ENCODE results near the gene HECTD2.
"Not testable (repeated sequence)": the region's sequence is repeated elsewhere in the genome, so short reads cannot be mapped to it uniquely, and the experiment has no call there.

HECTD2 gene

DNA sequence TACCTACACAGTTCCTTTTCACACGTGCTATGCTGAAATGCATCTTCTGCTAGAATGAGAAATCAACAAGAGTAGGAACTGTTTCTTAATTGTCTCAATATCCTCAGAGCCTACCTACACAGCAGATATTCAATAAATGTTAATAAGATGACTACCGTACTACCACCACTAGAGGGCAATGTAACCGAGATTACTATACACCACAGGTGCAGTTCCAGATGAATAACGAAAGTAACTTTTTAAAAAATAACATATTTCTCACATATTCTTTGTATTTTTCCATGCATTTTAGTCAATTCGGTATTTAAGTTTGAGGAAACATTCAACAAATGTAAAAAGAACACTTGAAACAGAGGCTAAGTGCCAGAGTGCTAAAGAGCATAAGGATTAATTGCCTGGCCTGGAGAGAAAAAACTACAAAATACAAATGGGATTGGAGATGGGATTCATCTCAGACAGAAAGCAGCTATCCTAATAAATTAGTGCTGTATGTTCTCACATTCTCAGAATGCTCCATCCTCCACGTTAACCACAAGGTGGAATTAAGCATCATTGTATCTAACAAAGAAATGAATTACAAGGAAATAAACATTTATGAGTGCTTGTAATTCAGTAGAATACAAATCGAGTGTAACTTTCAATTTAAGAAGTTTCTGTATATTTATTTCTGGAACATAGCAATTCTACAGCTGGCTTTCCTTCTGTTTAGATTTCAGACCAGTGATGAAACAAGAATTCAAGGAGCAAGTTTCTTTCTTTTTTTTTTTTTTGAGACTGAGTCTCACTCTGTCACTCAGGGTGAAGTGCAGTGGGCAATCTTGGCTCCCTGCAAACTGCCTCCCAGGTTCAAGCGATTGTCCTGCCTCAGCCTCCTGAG, 20.3 kb upstream of the HECTD2 start:
- Histone ChIP-seq H2AFZ (ENCODE audit: low read depth, low read length) (peak overlapping the region; percentile 62; the same call in 1 of the 2 replicates), H3K4me1 (ENCODE audit: low read length) (peaks cover 5% of the 10 kb centered on the region), H4K20me1 (ENCODE audit: insufficient read depth, low read length) (no peaks in the 10 kb centered on the region), H3K9me3 (ENCODE audit: insufficient read depth, low read length) (no peaks in the 10 kb centered on the region), H3K27ac (ENCODE audit: low read length) (no peak overlapping the region), H3K36me3 (replicated peaks; ENCODE audit: low read depth, low read length) (no peaks in the 10 kb centered on the region), H3K27me3 (ENCODE audit: low read depth, low read length) (peaks cover 3% of the 10 kb centered on the region; the same call in 1 of the 2 replicates), H3K79me2 (ENCODE audit: low read length) (no peaks in the 10 kb centered on the region), H3K4me2 (ENCODE audit: low read length) (peak overlapping the region; percentile 65), H3K9ac (ENCODE audit: low read length) (no peak overlapping the region; the same call in 1 of the 2 replicates), H3K4me3 (ENCODE audit: low read length) (peak overlapping the region; percentile 34; the same call in 1 of the 2 replicates)
- TF ChIP-seq EZH2phosphoT487 (IDR thresholded peaks at IDR 0.05; ENCODE audit: low read depth): no peak
- TF ChIP-seq, protein P1, sequence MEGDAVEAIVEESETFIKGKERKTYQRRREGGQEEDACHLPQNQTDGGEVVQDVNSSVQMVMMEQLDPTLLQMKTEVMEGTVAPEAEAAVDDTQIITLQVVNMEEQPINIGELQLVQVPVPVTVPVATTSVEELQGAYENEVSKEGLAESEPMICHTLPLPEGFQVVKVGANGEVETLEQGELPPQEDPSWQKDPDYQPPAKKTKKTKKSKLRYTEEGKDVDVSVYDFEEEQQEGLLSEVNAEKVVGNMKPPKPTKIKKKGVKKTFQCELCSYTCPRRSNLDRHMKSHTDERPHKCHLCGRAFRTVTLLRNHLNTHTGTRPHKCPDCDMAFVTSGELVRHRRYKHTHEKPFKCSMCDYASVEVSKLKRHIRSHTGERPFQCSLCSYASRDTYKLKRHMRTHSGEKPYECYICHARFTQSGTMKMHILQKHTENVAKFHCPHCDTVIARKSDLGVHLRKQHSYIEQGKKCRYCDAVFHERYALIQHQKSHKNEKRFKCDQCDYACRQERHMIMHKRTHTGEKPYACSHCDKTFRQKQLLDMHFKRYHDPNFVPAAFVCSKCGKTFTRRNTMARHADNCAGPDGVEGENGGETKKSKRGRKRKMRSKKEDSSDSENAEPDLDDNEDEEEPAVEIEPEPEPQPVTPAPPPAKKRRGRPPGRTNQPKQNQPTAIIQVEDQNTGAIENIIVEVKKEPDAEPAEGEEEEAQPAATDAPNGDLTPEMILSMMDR (IDR thresholded peaks at IDR 0.05; ENCODE audit: low read depth, low read length): peak; percentile 52

DNA sequence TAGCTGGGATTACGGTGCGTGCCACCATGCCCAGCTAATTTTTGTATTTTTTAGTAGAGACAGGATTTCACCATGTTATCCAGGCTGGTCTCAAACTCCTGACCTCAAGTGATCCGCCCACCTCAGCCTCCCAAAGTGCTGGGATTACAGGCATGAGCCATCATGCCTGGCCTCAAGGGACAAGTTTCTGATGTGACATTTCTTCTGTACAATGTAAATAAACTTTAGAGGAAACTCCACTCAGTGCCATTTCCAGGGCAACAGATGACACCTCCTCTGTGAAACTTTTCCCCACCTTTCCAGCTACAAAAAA, 19.7 kb upstream of the HECTD2 start:
- not testable (repeated sequence) for H3K4me2 ChIP-seq (ENCODE audit: low read length); H4K20me1 ChIP-seq (ENCODE audit: insufficient read depth, low read length); H3K27ac ChIP-seq (ENCODE audit: low read length); H3K36me3 ChIP-seq (replicated peaks; ENCODE audit: low read depth, low read length); H2AFZ ChIP-seq (ENCODE audit: low read depth, low read length); H3K27me3 ChIP-seq (ENCODE audit: low read depth, low read length); H3K9me3 ChIP-seq (ENCODE audit: insufficient read depth, low read length); H3K9ac ChIP-seq (ENCODE audit: low read length); H3K79me2 ChIP-seq (ENCODE audit: low read length); H3K4me3 ChIP-seq (ENCODE audit: low read length); H3K4me1 ChIP-seq (ENCODE audit: low read length)

DNA sequence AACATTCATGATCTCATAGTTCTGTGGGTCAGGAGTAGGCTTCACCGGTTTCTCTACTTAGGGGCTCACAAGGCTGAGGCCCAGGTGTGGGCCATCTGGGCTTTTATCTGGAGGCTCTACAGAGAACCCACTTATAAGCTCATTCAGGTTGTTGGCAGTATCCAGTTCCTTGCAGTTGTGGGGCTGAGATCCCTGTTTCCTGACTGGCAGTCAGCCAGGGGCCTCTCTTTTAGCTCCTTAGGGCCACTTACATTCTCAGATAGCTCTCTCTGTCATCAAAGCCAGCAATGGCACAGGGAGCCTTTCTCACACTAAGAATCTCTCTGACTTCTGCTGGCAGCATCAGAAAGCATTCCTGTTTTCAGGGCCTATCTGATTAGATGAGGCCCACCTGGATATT, 18.2 kb upstream of the HECTD2 start:
- Histone ChIP-seq H3K9me3 (ENCODE audit: insufficient read depth, low read length) (no peaks in the 10 kb centered on the region), H2AFZ (ENCODE audit: low read depth, low read length) (no peak overlapping the region), H3K79me2 (ENCODE audit: low read length) (no peaks in the 10 kb centered on the region), H3K36me3 (replicated peaks; ENCODE audit: low read depth, low read length) (no peaks in the 10 kb centered on the region), H3K27me3 (ENCODE audit: low read depth, low read length) (0 out of 2 replicates have a peak, but pooled peaks cover 3% of the 10 kb centered on the region), H3K4me3 (ENCODE audit: low read length) (no peak overlapping the region), H4K20me1 (ENCODE audit: insufficient read depth, low read length) (no peaks in the 10 kb centered on the region), H3K9ac (ENCODE audit: low read length) (no peak overlapping the region), H3K4me1 (ENCODE audit: low read length) (peaks cover 5% of the 10 kb centered on the region), H3K4me2 (ENCODE audit: low read length) (no peak overlapping the region), H3K27ac (ENCODE audit: low read length) (no peak overlapping the region)
- TF ChIP-seq, protein P1 (IDR thresholded peaks at IDR 0.05; ENCODE audit: low read depth, low read length): no peak
- no peak for TF ChIP-seq EZH2phosphoT487 (IDR thresholded peaks at IDR 0.05; ENCODE audit: low read depth)

DNA sequence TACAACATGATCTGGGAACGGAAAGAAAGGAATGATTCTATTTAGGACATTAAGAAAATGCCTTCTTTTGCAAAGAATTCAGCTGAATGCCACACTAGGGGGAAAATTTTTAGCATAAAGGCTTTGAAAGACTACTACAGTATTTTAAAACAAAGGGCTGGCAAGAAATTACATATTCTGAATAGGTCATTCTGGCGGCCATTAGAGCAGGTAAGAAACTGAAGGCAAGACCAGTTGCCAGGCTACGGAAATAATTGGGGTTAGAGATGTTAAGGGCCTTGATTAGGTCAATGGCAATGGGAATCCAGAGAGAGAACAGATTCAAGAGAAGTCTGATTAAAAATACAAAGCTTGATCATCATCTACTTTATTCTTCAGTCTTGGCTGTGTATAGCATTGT, 3.8 kb upstream of the HECTD2 start:
- H3K4me3 ChIP-seq (ENCODE audit: low read length): no peak overlapping the region
- no peaks in the 10 kb centered on the region for H3K36me3 ChIP-seq (replicated peaks; ENCODE audit: low read depth, low read length)
- no peaks in the 10 kb centered on the region for H4K20me1 ChIP-seq (ENCODE audit: insufficient read depth, low read length)
- H3K4me1 ChIP-seq (ENCODE audit: low read length): peaks cover 9% of the 10 kb centered on the region
- no peaks in the 10 kb centered on the region for H3K9me3 ChIP-seq (ENCODE audit: insufficient read depth, low read length)
- no peaks in the 10 kb centered on the region for H3K27me3 ChIP-seq (ENCODE audit: low read depth, low read length)
- no peak overlapping the region for H3K9ac ChIP-seq (ENCODE audit: low read length)
- TF ChIP-seq, protein P1 (IDR thresholded peaks at IDR 0.05; ENCODE audit: low read depth, low read length): no peak
- TF ChIP-seq EZH2phosphoT487 (IDR thresholded peaks at IDR 0.05; ENCODE audit: low read depth): no peak
- peaks cover 8% of the 10 kb centered on the region for H3K79me2 ChIP-seq (ENCODE audit: low read length)
- no peak overlapping the region for H2AFZ ChIP-seq (ENCODE audit: low read depth, low read length)
- H3K4me2 ChIP-seq (ENCODE audit: low read length): no peak overlapping the region
- H3K27ac ChIP-seq (ENCODE audit: low read length): no peak overlapping the region
